SU-DHL-6 (cell line): ENCODE measurements around the gene KRT16.

Source experiments
- EZH2phosphoT487 ChIP-seq: fragments of 200-600 bp; sonication (generic), shearing (Covaris generic); conservative IDR thresholded peaks from 2 replicates; pipeline ENCODE4 v1.6.1; 2018; ENCODE audit warnings: mild to moderate bottlenecking, antibody characterized with exemption, low read length, moderate library complexity, mixed read lengths
- TF ChIP-seq, protein P1 (sequence below): fragments of 200-600 bp; sonication (generic); IDR thresholded peaks from one replicate; pipeline ENCODE4 v1.5.1; 2017; ENCODE audit warnings: antibody characterized with exemption, mild to moderate bottlenecking, low read length, moderate library complexity; ENCODE audit not compliant: insufficient read depth, poor library complexity, severe bottlenecking

DNA sequence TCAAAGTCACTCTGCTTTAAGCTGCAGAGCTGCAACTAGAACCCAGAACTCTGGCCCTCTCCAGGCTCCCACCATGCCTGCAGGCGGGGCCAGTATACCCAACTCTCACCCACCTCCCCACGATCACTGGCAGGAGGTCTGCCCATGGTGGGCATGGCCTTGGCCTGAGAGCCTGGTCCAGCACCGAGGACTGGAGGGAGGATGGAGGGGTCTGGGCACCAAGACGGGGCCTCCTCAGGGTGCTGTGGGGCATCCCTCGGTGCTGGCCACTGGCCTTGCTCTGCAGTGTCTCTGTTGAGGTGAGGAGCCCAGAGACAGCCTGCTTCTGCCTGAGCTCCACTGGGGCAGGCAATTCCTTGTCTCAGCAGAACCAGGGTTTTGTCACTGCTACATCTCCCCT is 1.5 kb upstream of the KRT16 start:
- TF ChIP-seq, protein P1, sequence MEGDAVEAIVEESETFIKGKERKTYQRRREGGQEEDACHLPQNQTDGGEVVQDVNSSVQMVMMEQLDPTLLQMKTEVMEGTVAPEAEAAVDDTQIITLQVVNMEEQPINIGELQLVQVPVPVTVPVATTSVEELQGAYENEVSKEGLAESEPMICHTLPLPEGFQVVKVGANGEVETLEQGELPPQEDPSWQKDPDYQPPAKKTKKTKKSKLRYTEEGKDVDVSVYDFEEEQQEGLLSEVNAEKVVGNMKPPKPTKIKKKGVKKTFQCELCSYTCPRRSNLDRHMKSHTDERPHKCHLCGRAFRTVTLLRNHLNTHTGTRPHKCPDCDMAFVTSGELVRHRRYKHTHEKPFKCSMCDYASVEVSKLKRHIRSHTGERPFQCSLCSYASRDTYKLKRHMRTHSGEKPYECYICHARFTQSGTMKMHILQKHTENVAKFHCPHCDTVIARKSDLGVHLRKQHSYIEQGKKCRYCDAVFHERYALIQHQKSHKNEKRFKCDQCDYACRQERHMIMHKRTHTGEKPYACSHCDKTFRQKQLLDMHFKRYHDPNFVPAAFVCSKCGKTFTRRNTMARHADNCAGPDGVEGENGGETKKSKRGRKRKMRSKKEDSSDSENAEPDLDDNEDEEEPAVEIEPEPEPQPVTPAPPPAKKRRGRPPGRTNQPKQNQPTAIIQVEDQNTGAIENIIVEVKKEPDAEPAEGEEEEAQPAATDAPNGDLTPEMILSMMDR = no peak
- TF ChIP-seq EZH2phosphoT487 = no peak
